Measurements from ENCODE around the gene MARCHF3. TPM values are rescaled to one million over a fixed set of nuclear protein-coding genes. Genes with fewer than 3 reads are reported as not detected.

Gene MARCHF3
- total and polyA plus RNA-seq, 10 of the 15 experiments (the other 5 are each of a cell fraction or from before 2014, with no cell fraction given): 3.6 to 24.1 (median 11.3) TPM

- RAD21 ChIA-PET (ENCODE audit: unreplicated experiment): no interaction called here
- no peak for ATAC-seq
- intact Hi-C loops (cut with micrococcal nuclease; ENCODE audit: unreplicated experiment): no loop called here
Measured at GRCh38 chr5:127077366-127077765, 47.0 kb upstream of the MARCHF3 start.

More at GRCh38 chr5:127077366-127077765, 47.0 kb upstream of the MARCHF3 start:
- Histone ChIP-seq H3K4me2 (ENCODE audit: control insufficient read depth, insufficient read depth) (no peak overlapping the region), H3K9ac (ENCODE audit: control insufficient read depth, insufficient read depth, low read length) (no peak overlapping the region), H3K36me3 (ENCODE audit: control insufficient read depth in 2 of 2, insufficient read depth in 2 of 2, low read length in 1 of 2) (no peaks in the 10 kb centered on the region), H3K79me2 (ENCODE audit: control insufficient read depth, insufficient read depth, low read length) (no peaks in the 10 kb centered on the region), H4K20me1 (ENCODE audit: control insufficient read depth, insufficient read depth) (no peaks in the 10 kb centered on the region), H3K4me3 (no peak overlapping the region), H3K4me1 (ENCODE audit: control insufficient read depth, insufficient read depth, low read length) (no peaks in the 10 kb centered on the region), H3K27me3 (replicated peaks in 1 of 2; ENCODE audit: control insufficient read depth in 2 of 2, insufficient read depth in 2 of 2, low read length in 1 of 2) (no peaks in the 10 kb centered on the region), H2AFZ (ENCODE audit: control insufficient read depth, low read depth, low read length) (no peak overlapping the region), H3K27ac (ENCODE audit: control insufficient read depth, insufficient read depth) (no peak overlapping the region), H3K9me3 (replicated peaks; ENCODE audit: control insufficient read depth, insufficient read depth, low read length) (no peaks in the 10 kb centered on the region)
- ChIA-PET SMC1A (ENCODE audit: uncharacterized antibody, unreplicated experiment) (interaction anchor here (1.3 to 2.1 kb wide), 2 partner anchors 11 to 13 kb away, joined by 3 to 4 read pairs; no protein-coding TSS in a partner anchor), POLR2A (no interaction called here), CTCF (no interaction called here)
- TF ChIP-seq KAT2A (conservative IDR thresholded peaks at IDR 0.05; ENCODE audit: control insufficient read depth, low read depth, low read length) (no peak), MEF2B (IDR thresholded peaks at IDR 0.05; ENCODE audit: partially characterized antibody, poor library complexity, severe bottlenecking) (no peak), NFXL1 (IDR thresholded peaks at IDR 0.05; ENCODE audit: borderline replicate concordance) (no peak), TARDBP (IDR thresholded peaks at IDR 0.05; ENCODE audit: borderline replicate concordance) (no peak), MEF2A (IDR thresholded peaks at IDR 0.05; ENCODE audit: insufficient read depth, low read depth, low read length) (no peak), RCOR1 (conservative IDR thresholded peaks at IDR 0.05; ENCODE audit: low read depth, low read length) (no peak), LARP7 (IDR thresholded peaks at IDR 0.05) (no peak), PML (IDR thresholded peaks at IDR 0.05; ENCODE audit: low read length) (no peak), STAT1 (conservative IDR thresholded peaks at IDR 0.05) (no peak), EZH2 (IDR thresholded peaks at IDR 0.05; ENCODE audit: borderline replicate concordance, control insufficient read depth, low read depth, low read length) (no peak), JUNB (IDR thresholded peaks at IDR 0.05) (no peak), YY1 (IDR thresholded peaks at IDR 0.05; ENCODE audit: low read depth, low read length) (no peak), EED (IDR thresholded peaks at IDR 0.05; ENCODE audit: low read depth) (no peak)
- TF ChIP-seq, protein P1, sequence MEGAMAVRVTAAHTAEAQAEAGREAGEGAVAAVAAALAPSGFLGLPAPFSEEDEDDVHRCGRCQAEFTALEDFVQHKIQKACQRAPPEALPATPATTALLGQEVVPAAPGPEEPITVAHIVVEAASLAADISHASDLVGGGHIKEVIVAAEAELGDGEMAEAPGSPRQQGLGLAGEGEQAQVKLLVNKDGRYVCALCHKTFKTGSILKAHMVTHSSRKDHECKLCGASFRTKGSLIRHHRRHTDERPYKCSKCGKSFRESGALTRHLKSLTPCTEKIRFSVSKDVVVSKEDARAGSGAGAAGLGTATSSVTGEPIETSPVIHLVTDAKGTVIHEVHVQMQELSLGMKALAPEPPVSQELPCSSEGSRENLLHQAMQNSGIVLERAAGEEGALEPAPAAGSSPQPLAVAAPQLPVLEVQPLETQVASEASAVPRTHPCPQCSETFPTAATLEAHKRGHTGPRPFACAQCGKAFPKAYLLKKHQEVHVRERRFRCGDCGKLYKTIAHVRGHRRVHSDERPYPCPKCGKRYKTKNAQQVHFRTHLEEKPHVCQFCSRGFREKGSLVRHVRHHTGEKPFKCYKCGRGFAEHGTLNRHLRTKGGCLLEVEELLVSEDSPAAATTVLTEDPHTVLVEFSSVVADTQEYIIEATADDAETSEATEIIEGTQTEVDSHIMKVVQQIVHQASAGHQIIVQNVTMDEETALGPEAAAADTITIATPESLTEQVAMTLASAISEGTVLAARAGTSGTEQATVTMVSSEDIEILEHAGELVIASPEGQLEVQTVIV (IDR thresholded peaks at IDR 0.05; ENCODE audit: borderline replicate concordance, partially characterized antibody): no peak
- DNase-seq (ENCODE audit: low read depth, low spot score): no peak
- in situ Hi-C loops (cut with MboI): no loop called here
- no peak for FAIRE-seq
- no TSS peak for BruUV-seq (replicated peaks)
- 0% methylated on average over 1 of the region's 1 CpG for WGBS (ENCODE audit: insufficient coverage, insufficient replicate concordance, low lambda C conversion rate, missing lambda C conversion rate)

All from GM12878 (cell line).